ENCODE results near the gene ITPR2. TPM values are rescaled to one million over a fixed set of nuclear protein-coding genes. Genes with fewer than 3 reads are reported as not detected.

Gene ITPR2
- total and polyA plus RNA-seq, 2 of the 8 experiments (the other 6 are each of a cell fraction or from before 2014, with no cell fraction given): 4.1 to 48.3 TPM

- no peak overlapping the region for H3K4me3 ChIP-seq (ENCODE audit: extremely low read depth in 1 of 4, insufficient read depth in 2 of 4, low read depth in 3 of 4, low read length in 4 of 4)
- POLR2A ChIA-PET (ENCODE audit: partially characterized antibody): no interaction called here
- H3K36me3 ChIP-seq (ENCODE audit: control insufficient read depth in 2 of 4, insufficient read depth in 4 of 4, low read length in 3 of 4): no peaks in the 10 kb centered on the region
- no peak overlapping the region for H2BK12ac ChIP-seq (ENCODE audit: low read depth, low read length)
- WGBS, 2 experiments (ENCODE audit: extremely low coverage in 1 of 2, insufficient coverage in 1 of 2, insufficient read length in 1 of 2, insufficient replicate concordance in 2 of 2, low coverage in 1 of 2, low lambda C conversion rate in 2 of 2, missing lambda C conversion rate in 1 of 2): 90% methylated on average over 10 of the region's 10 CpGs; no CpG with 5 or more reads in 1 of the 2 experiments
- H2BK5ac ChIP-seq (ENCODE audit: low read depth, low read length): no peak overlapping the region
- no peak overlapping the region for H4K5ac ChIP-seq (ENCODE audit: insufficient read length, low read depth, low read length)
- no peak overlapping the region for H2AFZ ChIP-seq (ENCODE audit: low read length)
- H4K91ac ChIP-seq (replicated peaks; ENCODE audit: insufficient read length, low read length): no peak overlapping the region
- H3K56ac ChIP-seq (replicated peaks; ENCODE audit: insufficient read length, low read depth, low read length): no peak overlapping the region
- CTCF ChIA-PET (ENCODE audit: partially characterized antibody): interaction anchor here (1.5 kb wide), 1 partner anchor 14 kb away, joined by 4 read pairs; no protein-coding TSS in a partner anchor
- H3K23ac ChIP-seq (ENCODE audit: insufficient read length): no peak overlapping the region
- H3K79me2 ChIP-seq (ENCODE audit: control insufficient read depth in 1 of 2, insufficient read depth in 2 of 2, low read length in 2 of 2): peaks cover 0 to 9% of the 10 kb centered on the region in 2 experiments; a peak in 1 of 4 replicates
- TF ChIP-seq HDAC6 (IDR thresholded peaks at IDR 0.05; ENCODE audit: low read depth, low read length): no peak
- H3K18ac ChIP-seq (ENCODE audit: extremely low read depth, low read length): no peak overlapping the region
- no peak overlapping the region for H2BK20ac ChIP-seq (ENCODE audit: low read length)
- no peak overlapping the region for H2BK15ac ChIP-seq (ENCODE audit: low read length)
- 0 out of 7 replicates have a peak, but pooled peaks cover 0 to 4% (median 0%) of the 10 kb centered on the region in 4 experiments for H3K4me1 ChIP-seq (replicated peaks in 1 of 4; ENCODE audit: control insufficient read depth in 3 of 4, insufficient read depth in 4 of 4, low read length in 3 of 4)
- FAIRE-seq (no peak), DNase-seq (ENCODE audit: low read depth in 1 of 2, low spot score in 2 of 2) (no peak)
- H3K9me3 ChIP-seq (ENCODE audit: insufficient read depth in 2 of 2, low read depth in 1 of 2, low read length in 1 of 2): peaks cover 4% of the 10 kb centered on the region in 2 experiments; a peak in 2 of 4 replicates
- H3K27ac ChIP-seq (ENCODE audit: low read depth, low read length): no peak overlapping the region
- H3K4ac ChIP-seq (replicated peaks; ENCODE audit: insufficient read length, low read depth, low read length): no peak overlapping the region
- H3K27me3 ChIP-seq (replicated peaks in 1 of 4; ENCODE audit: control insufficient read depth in 3 of 4, extremely low read depth in 1 of 4, insufficient read depth in 3 of 4, low read length in 3 of 4): peaks cover 0 to 1% (median 0%) of the 10 kb centered on the region in 4 experiments; a peak in 1 of 7 replicates
- no peak overlapping the region for H2BK120ac ChIP-seq (replicated peaks; ENCODE audit: low read depth, low read length)
- H3K23me2 ChIP-seq (ENCODE audit: low read depth, low read length): peaks cover 1% of the 10 kb centered on the region; the same call in 1 of the 2 replicates
- no peak overlapping the region for H3K9ac ChIP-seq (replicated peaks in 1 of 4; ENCODE audit: extremely low read depth in 1 of 4, low read depth in 3 of 4, low read length in 3 of 4)
- no peak overlapping the region for H3K14ac ChIP-seq (ENCODE audit: insufficient read length)
- no peak overlapping the region for H3K4me2 ChIP-seq (ENCODE audit: insufficient read depth in 1 of 2, low read depth in 2 of 2, low read length in 2 of 2)
- H4K20me1 ChIP-seq (replicated peaks in 1 of 2; ENCODE audit: control insufficient read depth in 1 of 2, insufficient read depth in 2 of 2, low read length in 2 of 2): no peaks in the 10 kb centered on the region
- no peak overlapping the region for H4K8ac ChIP-seq (ENCODE audit: extremely low read depth, insufficient read depth, low read length)
- H3K79me1 ChIP-seq (ENCODE audit: low read depth, low read length): no peaks in the 10 kb centered on the region
- no peak overlapping the region for H2AK5ac ChIP-seq (ENCODE audit: low read depth, low read length)
Measured at GRCh38 chr12:26737487-26738030, 95.4 kb downstream of the ITPR2 start.
